SU-DHL-6 (cell line): ENCODE data around the gene ZNF514.
"Not testable (repeated sequence)": the region's sequence is repeated elsewhere in the genome, so short reads cannot be mapped to it uniquely, and the experiment has no call there.

ENCODE experiments used
- H2AFZ ChIP-seq: fragments of 200-600 bp; sonication (generic); 2 replicates; pipeline ENCODE4 v1.6.1; 2014; ENCODE audit warnings: low read depth, mild to moderate bottlenecking, moderate library complexity, mixed read lengths, antibody characterized with exemption, low read length; ENCODE audit not compliant: severe bottlenecking
- H3F3A ChIP-seq: fragments of 200-600 bp; shearing (Covaris generic); 2 replicates; pipeline ENCODE4 v1.6.0; 2016; ENCODE audit warnings: antibody characterized with exemption, mild to moderate bottlenecking; ENCODE audit not compliant: insufficient read depth
- H3K27ac ChIP-seq: fragments of 200-600 bp; sonication (generic); 2 replicates; pipeline ENCODE4 v1.5.1; 2016; ENCODE audit warnings: low read depth, mild to moderate bottlenecking, low read length, moderate library complexity, mixed read lengths
- H3K27me3 ChIP-seq: fragments of 200-600 bp; sonication (generic), shearing (Covaris generic); 2 replicates; pipeline ENCODE4 v1.6.0; 2014; ENCODE audit warnings: mild to moderate bottlenecking, low read length
- H3K36me3 ChIP-seq: fragments of 200-600 bp; sonication (generic); 2 replicates; pipeline ENCODE4 v1.6.1; 2014; ENCODE audit warnings: mild to moderate bottlenecking, low read length, mixed read lengths
- H3K4me2 ChIP-seq: fragments of 300-600, 200-600 bp; shearing (Covaris generic), sonication (generic); 2 replicates; pipeline ENCODE4 v1.6.0; 2014; ENCODE audit warnings: low read length, low read depth, mild to moderate bottlenecking; ENCODE audit not compliant: poor library complexity, severe bottlenecking
- H3K4me3 ChIP-seq: fragments of 200-600 bp; sonication (generic); 2 replicates; pipeline ENCODE4 v1.5.1; 2014; ENCODE audit warnings: antibody characterized with exemption, low read length, mild to moderate bottlenecking, mixed read lengths; ENCODE audit not compliant: insufficient read depth, poor library complexity, severe bottlenecking
- H3K79me2 ChIP-seq: fragments of 200-600 bp; sonication (generic); 2 replicates; pipeline ENCODE4 v1.6.1; 2014; ENCODE audit warnings: mild to moderate bottlenecking, low read length, moderate library complexity; ENCODE audit not compliant: insufficient read depth
- H3K9ac ChIP-seq: fragments of 200-600 bp; sonication (generic); 2 replicates; pipeline ENCODE4 v1.7.0; 2014; ENCODE audit warnings: mild to moderate bottlenecking, low read length
- H3K9me2 ChIP-seq: fragments of 200-600 bp; sonication (generic); replicated peaks from 2 replicates; pipeline ENCODE4 v1.6.1; 2014; ENCODE audit warnings: low read length; ENCODE audit not compliant: insufficient read depth
- H3K9me3 ChIP-seq: fragments of 200-600 bp; sonication (generic); 2 replicates; pipeline ENCODE4 v1.6.1; 2014; ENCODE audit warnings: low read length, mixed read lengths; ENCODE audit not compliant: insufficient read depth
- H4K20me1 ChIP-seq: fragments of 200-600 bp; sonication (generic); 2 replicates; pipeline ENCODE4 v1.6.1; 2014; ENCODE audit warnings: low read depth, mild to moderate bottlenecking, antibody characterized with exemption, low read length, moderate library complexity, mixed read lengths
- EZH2phosphoT487 ChIP-seq: fragments of 200-600 bp; sonication (generic), shearing (Covaris generic); conservative IDR thresholded peaks from 2 replicates; pipeline ENCODE4 v1.6.1; 2018; ENCODE audit warnings: mild to moderate bottlenecking, antibody characterized with exemption, low read length, moderate library complexity, mixed read lengths
- TF ChIP-seq, protein P1 (sequence below): fragments of 200-600 bp; sonication (generic); IDR thresholded peaks from one replicate; pipeline ENCODE4 v1.5.1; 2017; ENCODE audit warnings: antibody characterized with exemption, mild to moderate bottlenecking, low read length, moderate library complexity; ENCODE audit not compliant: insufficient read depth, poor library complexity, severe bottlenecking

Gene ZNF514

DNA sequence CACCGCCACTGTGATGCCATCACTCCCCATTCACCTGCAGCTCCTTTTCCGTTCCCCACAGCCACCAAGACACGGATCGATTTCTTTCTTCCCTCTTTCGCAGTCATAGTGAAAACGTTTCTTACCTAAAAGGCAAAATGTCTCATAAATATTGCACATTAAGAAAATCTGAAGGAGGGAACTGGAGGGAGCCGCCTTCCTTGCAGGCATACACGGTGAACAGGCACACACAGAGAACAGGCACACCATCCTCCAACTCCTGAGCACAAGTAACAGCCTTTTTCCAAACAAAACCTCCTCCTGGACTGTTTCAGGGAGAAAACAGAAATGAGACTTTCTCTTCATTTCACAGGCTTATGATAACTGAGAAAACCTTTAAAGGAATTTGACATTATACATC, 55.0 kb downstream of the ZNF514 start:
- H3K9me2 ChIP-seq: no peaks in the 10 kb centered on the region
- H3K4me3 ChIP-seq: no peak overlapping the region
- H2AFZ ChIP-seq: no peak overlapping the region
- H3K79me2 ChIP-seq: no peaks in the 10 kb centered on the region
- H4K20me1 ChIP-seq: no peaks in the 10 kb centered on the region
- peaks cover 62% of the 10 kb centered on the region for H3K36me3 ChIP-seq
- no peak overlapping the region for H3K27ac ChIP-seq
- no peak for TF ChIP-seq EZH2phosphoT487
- TF ChIP-seq, protein P1, sequence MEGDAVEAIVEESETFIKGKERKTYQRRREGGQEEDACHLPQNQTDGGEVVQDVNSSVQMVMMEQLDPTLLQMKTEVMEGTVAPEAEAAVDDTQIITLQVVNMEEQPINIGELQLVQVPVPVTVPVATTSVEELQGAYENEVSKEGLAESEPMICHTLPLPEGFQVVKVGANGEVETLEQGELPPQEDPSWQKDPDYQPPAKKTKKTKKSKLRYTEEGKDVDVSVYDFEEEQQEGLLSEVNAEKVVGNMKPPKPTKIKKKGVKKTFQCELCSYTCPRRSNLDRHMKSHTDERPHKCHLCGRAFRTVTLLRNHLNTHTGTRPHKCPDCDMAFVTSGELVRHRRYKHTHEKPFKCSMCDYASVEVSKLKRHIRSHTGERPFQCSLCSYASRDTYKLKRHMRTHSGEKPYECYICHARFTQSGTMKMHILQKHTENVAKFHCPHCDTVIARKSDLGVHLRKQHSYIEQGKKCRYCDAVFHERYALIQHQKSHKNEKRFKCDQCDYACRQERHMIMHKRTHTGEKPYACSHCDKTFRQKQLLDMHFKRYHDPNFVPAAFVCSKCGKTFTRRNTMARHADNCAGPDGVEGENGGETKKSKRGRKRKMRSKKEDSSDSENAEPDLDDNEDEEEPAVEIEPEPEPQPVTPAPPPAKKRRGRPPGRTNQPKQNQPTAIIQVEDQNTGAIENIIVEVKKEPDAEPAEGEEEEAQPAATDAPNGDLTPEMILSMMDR: no peak
- H3K9ac ChIP-seq: no peak overlapping the region
- H3K27me3 ChIP-seq: no peaks in the 10 kb centered on the region
- no peak overlapping the region for H3K4me2 ChIP-seq
- H3K9me3 ChIP-seq: no peaks in the 10 kb centered on the region
- no peaks in the 10 kb centered on the region for H3F3A ChIP-seq

DNA sequence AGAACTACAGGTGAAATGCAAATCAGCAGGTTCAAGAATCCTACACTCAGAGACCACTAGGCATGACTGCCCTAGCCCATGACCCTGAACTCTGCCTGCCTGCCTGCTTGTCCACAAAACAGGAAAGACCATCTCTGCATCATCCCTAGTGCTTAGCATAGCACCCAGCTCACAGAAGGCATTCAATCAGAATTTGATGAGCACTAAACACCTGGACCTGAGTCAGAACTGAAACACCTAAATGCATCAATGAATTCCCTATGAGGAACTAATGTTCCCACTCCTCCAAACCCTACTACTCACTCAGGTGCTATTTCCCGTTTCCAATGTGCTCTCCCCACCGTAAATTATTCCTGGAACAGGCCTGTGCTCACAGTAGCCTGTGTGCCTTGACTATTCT, 59.7 kb downstream of the ZNF514 start:
- H3K27me3 ChIP-seq: no peaks in the 10 kb centered on the region
- H3K4me3 ChIP-seq: no peak overlapping the region
- no peaks in the 10 kb centered on the region for H3K79me2 ChIP-seq
- H2AFZ ChIP-seq: no peak overlapping the region
- H3K4me2 ChIP-seq: no peak overlapping the region
- H3K27ac ChIP-seq: no peak overlapping the region
- H3K9ac ChIP-seq: no peak overlapping the region
- no peaks in the 10 kb centered on the region for H4K20me1 ChIP-seq
- TF ChIP-seq, protein P1: no peak
- TF ChIP-seq EZH2phosphoT487: no peak
- no peaks in the 10 kb centered on the region for H3F3A ChIP-seq
- H3K9me3 ChIP-seq: no peaks in the 10 kb centered on the region
- H3K36me3 ChIP-seq: peaks cover 40% of the 10 kb centered on the region
- no peaks in the 10 kb centered on the region for H3K9me2 ChIP-seq

DNA sequence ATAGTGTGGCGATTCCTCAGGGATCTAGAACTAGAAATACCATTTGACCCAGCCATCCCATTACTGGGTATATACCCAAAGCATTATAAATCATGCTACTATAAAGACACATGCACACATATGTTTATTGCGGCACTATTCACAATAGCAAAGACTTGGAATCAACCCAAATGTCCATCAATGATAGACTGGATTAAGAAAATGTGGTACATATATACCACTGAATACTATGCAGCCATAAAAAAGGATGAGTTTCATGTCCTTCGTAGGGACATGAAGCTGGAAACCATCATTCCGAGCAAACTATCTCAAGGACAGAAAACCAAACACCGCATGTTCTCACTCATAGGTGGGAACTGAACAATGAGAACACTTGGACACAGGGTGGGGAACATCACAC, 61.4 kb downstream of the ZNF514 start:
- not testable (repeated sequence) for H3K9me2 ChIP-seq, H4K20me1 ChIP-seq, H3K27ac ChIP-seq, H3K4me2 ChIP-seq, H3K79me2 ChIP-seq, H3K27me3 ChIP-seq, H2AFZ ChIP-seq, H3K9me3 ChIP-seq, H3F3A ChIP-seq, H3K9ac ChIP-seq, H3K4me3 ChIP-seq
- peaks cover 33% of the 10 kb centered on the region for H3K36me3 ChIP-seq
